K562 (cell line): ENCODE results near the gene SLC7A4. TPM values are rescaled to one million over a fixed set of nuclear protein-coding genes. Genes with fewer than 3 reads are reported as not detected.

Experiments used
- CBX2 ChIP-seq: fragments of 200-600 bp; sonication (generic); IDR thresholded peaks from one replicate; pipeline ENCODE4 v1.6.1; 2012; ENCODE audit warnings: mild to moderate bottlenecking, low read length, inconsistent platforms; ENCODE audit not compliant: insufficient read depth, poor library complexity, severe bottlenecking
- CHCHD3 ChIP-seq: fragments of 250-450 bp; sonication (Bioruptor Pico); IDR thresholded peaks from 2 replicates; pipeline ENCODE4 v2.1.2; 2022; ENCODE audit warnings: mild to moderate bottlenecking
- FOXP1 ChIP-seq: sonication (generic); formaldehyde crosslinking; IDR thresholded peaks from 2 replicates; pipeline ENCODE4 v1.8.0; 2022; ENCODE audit warnings: mild to moderate bottlenecking, missing genetic modification reagents
- MYBL2 ChIP-seq, 2 experiments: fragments of 450-650 bp in 1 of 2; sonication (generic) in 1 of 2; formaldehyde crosslinking in 1 of 2; IDR thresholded peaks; 2 replicates each; pipeline versions ENCODE4 v1.6.1 to v1.8.1; 2017 to 2022; ENCODE audit warnings: borderline replicate concordance in 1 of 2, inconsistent platforms in 1 of 2, low read depth in 1 of 2, mild to moderate bottlenecking in 1 of 2, missing genetic modification reagents in 1 of 2, moderate library complexity in 1 of 2
- NEUROD1 ChIP-seq: fragments of 150-350 bp; IDR thresholded peaks from 2 replicates; pipeline ENCODE4 v1.6.1; 2014; ENCODE audit warnings: borderline replicate concordance, low read length, low read depth; ENCODE audit not compliant: partially characterized antibody
- PKNOX1 ChIP-seq: fragments of 450-650 bp; IDR thresholded peaks from 2 replicates; pipeline ENCODE4 v1.6.1; 2016
- RREB1 ChIP-seq: fragments of 250-450 bp; sonication (Bioruptor Pico); IDR thresholded peaks from 2 replicates; pipeline ENCODE4 v1.4.0; 2020
- SETDB1 ChIP-seq: IDR thresholded peaks from one replicate; pipeline ENCODE4 v1.6.1; 2012; ENCODE audit warnings: low read length, control low read depth, inconsistent platforms
- TEAD2 ChIP-seq: fragments of 450-650 bp; IDR thresholded peaks from 2 replicates; pipeline ENCODE4 v1.6.1; 2016; ENCODE audit warnings: missing genetic modification characterization, control low read depth, missing compliant biosample characterization
- TEAD4 ChIP-seq, 2 experiments: sonication (generic) in 1 of 2; formaldehyde crosslinking in 1 of 2; IDR thresholded peaks; 2 replicates each; pipeline versions ENCODE4 v1.6.1 to v1.8.0; 2012 to 2022; ENCODE audit warnings: borderline replicate concordance in 1 of 2, inconsistent platforms in 1 of 2, low read length in 1 of 2, mild to moderate bottlenecking in 1 of 2, missing genetic modification reagents in 1 of 2
- ZNF121 ChIP-seq: sonication (generic); formaldehyde crosslinking; conservative IDR thresholded peaks from 2 replicates; pipeline ENCODE4 v1.8.0; 2022; ENCODE audit warnings: missing genetic modification reagents
- polyA plus RNA-seq, 8 experiments: library from polyadenylated mRNA; depleted of rRNA in 4 of 8; stranded (reverse) in 5 of 8; unstranded in 3 of 8; fragments of >200 nt; fragmentation: Nextera tagmentation in 2 of 8; fragmentation: Illumina TruSeq in 1 of 8; extraction: Ambion mirVana in 2 of 8; extraction: Trizol in 1 of 8; gene quantifications; 2 replicates each; pipeline versions ENCODE4 v1.2.1 to v1.2.3, GENCODE V29; 2011 to 2014; ENCODE audit warnings: inconsistent platforms in 1 of 8, missing spikeins in 1 of 8
- total RNA-seq, 7 experiments: library from RNA; depleted of rRNA in 6 of 7; stranded (reverse); fragments of >200 nt in 6 of 7; fragmentation: Illumina TruSeq in 2 of 7; extraction: Trizol in 2 of 7; gene quantifications; 2 replicates each; pipeline versions ENCODE4 v1.2.1 to v1.2.3, GENCODE V29; 2011 to 2021; ENCODE audit warnings: low replicate concordance in 1 of 7

Gene SLC7A4
- total and polyA plus RNA-seq, 9 of the 15 experiments (the other 6 are each of a cell fraction or from before 2014, with no cell fraction given) = not detected

- TF ChIP-seq MYBL2 (IDR thresholded peaks at IDR 0.05; ENCODE audit: low read depth) (no peak), MYBL2 (CRISPR knock-in tag; IDR thresholded peaks at IDR 0.05; ENCODE audit: borderline replicate concordance) (peak; percentile 33; the same call in 1 of the 2 replicates), ZNF121 (CRISPR knock-in tag) (0 out of 2 replicates have a peak, but pooled peaks have one; percentile 35), FOXP1 (0 out of 2 replicates have a peak, but pooled peaks have one; percentile 50), PKNOX1 (peak; percentile 52), NEUROD1 (no peak), CBX2 (peak; percentile 81), SETDB1 (no peak), TEAD4 (IDR thresholded peaks at IDR 0.05; ENCODE audit: low read length) (no peak), TEAD4 (CRISPR knock-in tag; IDR thresholded peaks at IDR 0.05; ENCODE audit: borderline replicate concordance) (peak; percentile 70; the same call in 1 of the 2 replicates), TEAD2 (tag) (no peak), CHCHD3 (CRISPR knock-in tag) (0 out of 2 replicates have a peak, but pooled peaks have one; percentile 52), RREB1 (CRISPR knock-in tag) (no peak)
Measured at GRCh38 chr22:21064917-21065864, 32.8 kb upstream of the SLC7A4 start (continued).
